GM18867 (cell line): ENCODE measurements around the gene TNIK.
"Not testable (repeated sequence)": the region's sequence is repeated elsewhere in the genome, so short reads cannot be mapped to it uniquely, and the experiment has no call there.

Experiments used
- ATAC-seq: cut with Tn5 transposase; IDR thresholded peaks from one replicate; pipeline ENCODE4 v1.9.1; 2021; ENCODE audit warnings: mild to moderate bottlenecking, moderate library complexity; ENCODE audit not compliant: unreplicated experiment

Gene TNIK

DNA sequence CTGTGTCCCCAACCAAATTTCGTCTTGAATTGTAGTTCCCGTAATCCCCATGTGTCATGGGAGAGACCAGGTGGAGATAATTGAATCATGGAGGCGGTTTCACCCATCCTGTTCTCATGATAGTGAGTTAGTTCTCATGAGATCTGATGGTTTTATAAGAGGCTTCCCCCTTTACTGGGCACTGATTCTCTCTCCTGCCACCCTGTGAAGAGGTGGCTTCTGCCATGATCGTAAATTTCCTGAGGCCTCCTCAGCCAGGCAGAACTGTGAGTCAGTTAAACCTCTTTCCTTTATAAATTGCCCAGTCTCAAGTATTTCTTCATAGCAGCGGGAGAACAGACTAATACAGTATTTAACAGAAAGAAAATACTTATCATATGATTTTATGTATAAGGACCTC is 93.5 kb downstream of the TNIK start:
- not testable (repeated sequence) for ATAC-seq

DNA sequence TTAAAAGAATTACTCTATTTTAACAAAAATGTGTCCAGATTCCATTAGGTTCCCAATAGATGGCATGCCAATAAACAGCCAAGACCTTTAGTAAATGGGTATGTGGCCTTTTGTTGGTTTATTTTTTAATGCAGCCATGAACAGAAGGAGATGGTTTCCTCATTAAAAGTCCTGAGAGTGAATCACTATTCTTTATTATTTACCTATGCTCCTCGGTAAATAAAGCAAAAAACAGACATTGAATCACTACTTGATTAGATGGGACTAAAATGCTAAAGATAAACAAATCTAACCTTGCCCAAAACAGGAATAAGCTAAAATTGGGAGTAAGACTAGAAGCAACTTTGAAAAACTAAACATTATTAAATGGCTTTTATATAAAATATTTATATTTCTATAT is 94.2 kb downstream of the TNIK start:
- no peak for ATAC-seq

DNA sequence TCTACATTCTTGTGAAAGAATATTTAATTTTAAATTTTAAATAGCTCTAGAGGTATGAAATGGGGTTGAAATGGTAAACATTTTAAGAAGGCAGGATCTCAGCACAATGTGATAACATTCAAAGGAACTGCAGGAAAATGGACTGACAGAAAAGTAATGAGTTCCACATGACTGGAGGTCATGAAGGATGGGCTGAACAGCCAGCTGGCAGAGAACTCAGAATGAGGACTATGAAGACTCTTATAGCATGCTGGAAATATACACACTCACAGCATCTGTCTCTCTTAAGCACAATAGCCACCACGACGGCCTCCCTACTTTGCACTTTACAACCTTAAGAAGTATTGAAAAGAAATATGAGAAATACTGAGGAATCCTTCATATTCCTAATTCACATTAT is 94.7 kb downstream of the TNIK start:
- ATAC-seq: no peak

DNA sequence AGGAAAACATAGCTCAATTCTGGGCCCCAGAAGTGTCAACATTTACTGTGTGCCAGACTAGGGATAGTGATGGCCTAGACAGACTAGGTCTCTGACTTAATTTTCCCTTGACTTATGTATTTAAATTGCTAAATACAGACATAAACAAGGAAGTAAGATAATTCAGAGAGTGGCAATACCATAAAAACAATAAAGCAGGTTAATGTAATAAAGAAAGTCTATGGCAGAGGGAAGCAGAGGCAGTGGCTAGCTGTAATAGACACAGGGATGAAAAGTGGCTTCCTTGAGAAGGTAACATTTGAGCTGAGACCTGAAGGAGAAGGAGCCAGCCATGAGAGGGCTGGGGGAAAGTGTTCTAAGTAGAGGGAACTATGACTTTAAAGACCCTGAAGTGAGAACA is 95.7 kb downstream of the TNIK start:
- no peak for ATAC-seq

DNA sequence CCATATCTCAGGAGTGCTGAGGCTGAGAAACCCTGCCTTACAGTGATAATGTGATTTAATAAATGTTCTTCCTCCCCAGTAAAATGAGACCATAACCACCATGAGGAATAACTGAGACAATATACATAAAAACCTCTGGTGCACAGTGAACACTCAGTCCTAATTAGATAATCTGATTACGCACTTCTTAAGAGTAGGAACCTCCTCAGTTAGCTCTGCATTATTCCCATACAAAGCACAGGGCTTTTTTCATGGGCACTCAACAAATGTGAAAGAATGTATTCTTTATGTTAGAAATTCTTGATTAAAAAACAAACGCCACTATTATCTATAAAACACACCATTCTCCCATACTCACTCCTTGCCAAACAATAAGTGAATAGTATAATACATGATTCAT is 97.0 kb downstream of the TNIK start:
- ATAC-seq: no peak

DNA sequence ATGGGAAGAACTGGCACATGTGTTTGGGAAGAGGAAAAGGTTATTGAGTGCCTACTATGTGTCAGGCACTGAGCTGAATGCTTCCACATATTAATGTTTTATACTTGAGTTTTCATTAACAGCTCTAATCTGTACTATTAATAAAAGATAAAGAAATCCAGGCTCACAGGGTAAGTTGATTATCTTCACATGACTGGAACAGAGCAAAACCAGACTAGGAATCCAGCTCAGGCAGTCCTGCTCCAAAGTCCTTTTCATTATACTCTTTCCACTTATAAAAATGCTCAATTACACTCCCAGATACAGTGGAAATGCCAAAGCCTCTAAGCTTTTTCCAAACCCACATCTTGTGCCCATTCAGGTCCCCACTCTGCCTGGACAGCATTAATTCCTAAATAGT is 97.6 kb downstream of the TNIK start:
- ATAC-seq: no peak

DNA sequence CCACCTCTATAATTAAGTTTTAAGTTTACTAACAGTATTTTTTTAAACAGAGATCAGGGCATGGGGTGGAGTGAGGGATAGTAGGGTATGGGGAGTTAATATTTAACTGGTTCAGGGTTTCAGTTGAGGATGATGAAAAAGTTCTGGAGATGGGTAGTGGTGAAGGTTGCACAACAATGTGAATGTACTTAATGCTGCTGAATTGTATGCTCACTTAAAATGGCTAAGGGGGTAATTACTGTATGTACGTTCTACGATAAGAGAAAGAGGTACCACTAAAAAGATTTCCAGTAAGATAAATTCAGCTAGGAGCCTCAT is 101.4 kb downstream of the TNIK start:
- no peak for ATAC-seq

DNA sequence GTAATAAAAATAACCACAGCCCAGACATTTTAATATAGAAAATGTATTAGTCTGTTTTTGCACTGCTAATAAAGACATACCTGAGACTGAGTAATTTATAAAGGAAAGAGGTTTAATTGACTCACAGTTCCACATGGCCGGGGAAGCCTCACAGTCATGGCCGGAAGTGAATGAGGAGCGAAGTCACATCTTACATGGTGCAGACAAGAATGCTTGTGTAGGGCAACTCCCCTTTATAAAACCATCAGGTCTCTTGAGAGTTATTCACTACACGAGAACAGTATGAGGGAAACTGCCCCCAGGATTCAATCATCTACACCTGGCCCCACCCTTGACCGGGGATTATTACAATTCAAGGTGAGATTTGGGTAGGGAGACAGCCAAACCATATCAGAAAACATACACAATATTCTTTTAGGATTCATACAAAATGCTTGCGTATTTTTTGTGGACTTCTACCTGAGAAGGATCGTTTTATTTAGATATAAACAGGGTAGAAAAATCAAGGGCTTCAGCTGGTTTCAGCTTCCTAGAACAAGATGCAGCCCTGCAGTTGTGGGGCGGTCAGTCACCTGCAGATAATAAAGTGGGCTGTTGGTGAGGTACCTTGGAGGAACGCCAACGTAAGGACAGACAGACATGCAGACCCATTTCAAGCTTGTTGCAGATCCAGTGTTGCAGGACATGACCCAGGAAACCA is 101.9 kb downstream of the TNIK start:
- ATAC-seq: no peak

DNA sequence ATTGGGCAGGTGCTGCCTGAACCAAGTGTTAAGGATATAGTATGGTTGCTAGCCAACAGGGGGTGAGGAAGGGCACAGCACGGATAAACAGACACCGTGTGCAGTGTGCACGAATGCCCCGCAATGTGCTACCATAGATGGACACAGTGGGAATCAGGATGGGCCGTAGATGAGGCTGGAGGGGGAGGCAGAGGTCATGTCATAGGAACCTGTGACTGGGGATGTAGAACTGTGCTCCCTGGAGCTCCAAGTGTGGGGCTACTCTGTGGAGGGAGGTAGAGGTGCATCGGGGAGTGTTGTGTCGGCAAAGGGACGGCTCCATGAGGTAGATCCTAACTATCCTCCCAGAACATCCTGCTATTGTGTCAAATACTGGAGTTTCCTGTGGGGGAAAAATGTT is 102.5 kb downstream of the TNIK start:
- no peak for ATAC-seq

DNA sequence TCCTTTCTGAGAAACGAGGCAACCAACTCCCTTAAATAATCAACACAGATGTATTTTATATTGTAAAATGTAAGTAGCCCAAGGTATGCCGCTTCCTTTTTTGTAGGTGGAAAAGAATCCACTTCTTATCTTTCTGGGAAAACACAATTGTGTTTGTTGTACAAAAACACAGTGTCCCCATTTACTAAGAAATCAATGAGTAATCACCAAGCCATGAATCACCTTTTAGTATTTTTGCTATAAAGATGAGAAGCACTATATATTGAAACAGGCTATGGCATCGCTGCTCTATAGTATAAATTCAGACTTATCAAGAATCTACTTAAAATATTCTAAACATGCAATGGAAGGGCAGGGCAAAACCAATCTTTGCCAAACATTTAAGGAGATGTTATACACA is 104.0 kb downstream of the TNIK start:
- ATAC-seq: no peak

DNA sequence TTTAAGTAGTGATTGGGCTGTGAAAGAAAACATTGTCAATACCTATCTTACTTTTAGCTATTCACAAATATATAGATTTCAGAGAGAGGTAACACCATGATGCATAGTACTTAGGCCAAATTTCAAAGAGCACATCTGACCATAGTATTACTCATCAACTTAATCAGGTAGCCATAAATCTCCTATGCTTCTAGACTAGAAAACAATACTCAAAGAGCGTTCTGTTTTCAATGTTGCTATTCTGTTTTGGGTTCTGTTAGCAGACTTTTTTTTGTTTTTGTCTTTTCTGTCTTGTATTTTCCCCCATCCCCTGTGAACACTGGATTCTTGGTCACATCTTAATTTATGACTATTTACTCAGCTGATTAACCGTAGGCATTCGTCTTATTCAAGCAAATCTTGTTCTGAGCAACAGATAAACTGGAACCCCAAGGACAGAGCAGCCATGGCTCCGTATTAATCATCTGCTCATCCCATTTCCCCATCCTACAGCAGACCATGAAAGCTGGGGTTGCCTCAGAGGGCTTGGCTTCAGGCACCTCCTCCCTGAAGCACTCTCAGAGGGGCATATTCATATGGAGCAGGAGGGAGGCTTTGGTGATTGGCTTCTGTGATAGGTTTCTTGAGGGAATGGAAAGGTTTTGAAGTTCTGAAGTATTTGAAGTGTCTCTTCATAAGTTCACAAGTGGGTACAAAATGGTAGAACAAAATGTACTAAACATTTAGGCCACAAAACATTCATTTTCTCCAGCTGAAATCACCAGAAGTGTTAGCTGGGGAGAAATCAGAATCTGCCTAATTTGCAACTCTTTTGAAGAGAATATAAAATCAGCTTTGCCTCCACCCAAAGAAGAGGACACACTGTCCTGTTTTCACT is 105.3 kb downstream of the TNIK start:
- no peak for ATAC-seq

DNA sequence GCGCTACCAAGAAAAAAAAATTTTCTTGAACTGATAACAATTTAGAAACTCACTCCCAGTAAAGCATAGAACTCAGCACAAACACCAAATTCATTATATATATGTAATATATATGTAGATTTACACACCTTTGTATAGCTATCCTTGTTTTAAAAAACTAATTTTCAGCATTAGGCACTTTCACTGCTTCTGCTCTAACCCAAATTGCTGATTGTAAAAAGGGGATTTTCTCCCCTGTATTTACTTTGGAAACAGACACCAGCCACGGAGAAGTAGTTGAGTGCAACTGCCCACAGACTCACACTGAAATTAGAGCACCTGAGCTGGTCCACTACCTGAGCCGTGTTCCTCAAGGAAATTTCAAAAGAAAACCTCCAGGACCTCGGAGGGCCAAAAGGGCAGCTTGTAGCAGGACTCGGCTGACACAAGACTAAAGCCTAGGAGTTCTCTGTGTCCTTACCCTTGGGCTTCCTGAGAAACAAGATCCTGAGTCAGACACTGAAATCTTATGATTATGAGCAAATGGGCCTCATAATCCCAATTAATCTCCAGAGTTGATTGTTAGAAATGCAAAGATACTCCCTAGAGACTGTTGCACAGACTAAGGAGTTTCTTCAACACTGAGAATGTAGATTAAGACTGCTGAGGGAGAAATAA is 106.0 kb downstream of the TNIK start:
- no peak for ATAC-seq

DNA sequence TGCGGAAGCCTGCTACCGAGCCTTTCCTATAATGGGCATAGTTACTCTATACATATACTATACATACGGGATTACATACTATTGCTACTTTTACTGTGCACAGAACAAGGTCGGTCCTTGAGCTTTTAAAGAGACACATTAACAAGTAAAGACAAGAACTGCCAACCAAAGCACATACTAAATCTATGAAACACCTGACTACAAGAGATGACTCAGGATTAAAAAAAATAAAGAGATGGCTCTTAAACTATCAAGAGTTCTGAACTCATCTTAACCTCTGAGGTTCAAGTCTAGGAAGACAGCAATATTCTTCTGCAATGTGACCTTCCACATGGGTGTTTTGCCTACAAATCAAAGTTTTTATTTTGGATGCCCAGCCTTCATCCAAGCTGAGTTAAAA is 106.8 kb downstream of the TNIK start:
- ATAC-seq: no peak

DNA sequence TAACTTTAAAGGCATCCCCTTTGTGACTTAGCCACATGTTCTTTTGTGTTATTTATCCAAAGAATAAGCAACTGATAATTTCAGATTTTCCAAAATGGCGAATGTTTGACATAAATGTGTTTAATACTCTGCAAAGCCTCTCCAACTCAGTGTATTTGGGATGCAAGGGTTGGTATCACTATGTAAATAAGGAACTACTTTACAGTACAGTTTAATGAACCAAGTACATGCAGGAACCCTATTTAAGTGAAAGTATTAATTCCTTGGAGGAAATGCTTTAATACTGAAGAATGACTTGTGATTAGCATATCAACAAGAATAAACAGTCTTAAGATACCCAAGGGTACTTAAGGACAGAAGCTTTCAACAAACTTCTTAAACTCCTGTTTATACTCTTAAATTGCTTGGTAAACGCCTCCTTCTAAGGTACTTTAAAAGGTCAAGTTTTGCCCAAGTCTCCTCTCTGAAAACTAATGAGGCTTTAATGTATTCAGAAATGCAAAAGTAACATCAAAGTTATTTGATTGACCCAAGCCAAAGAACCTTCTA is 107.7 kb downstream of the TNIK start:
- no peak for ATAC-seq

DNA sequence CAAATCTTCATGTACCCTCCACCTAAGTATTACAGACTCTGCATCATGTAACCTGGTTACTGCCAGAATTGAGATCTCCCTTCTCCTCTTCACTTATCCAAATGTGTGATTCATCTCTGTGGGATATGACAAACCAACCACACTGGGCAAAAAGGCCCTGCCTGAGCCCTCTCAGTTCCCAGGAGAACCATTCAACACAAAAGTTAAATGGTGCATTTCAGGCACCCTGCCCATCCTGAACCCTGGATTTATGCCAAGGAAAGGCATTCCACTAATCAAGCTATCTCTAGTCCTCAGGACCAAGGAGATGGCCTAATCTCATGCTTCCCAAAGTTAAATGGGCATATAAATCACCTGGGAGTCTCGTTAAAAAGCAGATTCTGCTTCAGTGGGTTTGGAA is 108.5 kb downstream of the TNIK start:
- no peak for ATAC-seq

DNA sequence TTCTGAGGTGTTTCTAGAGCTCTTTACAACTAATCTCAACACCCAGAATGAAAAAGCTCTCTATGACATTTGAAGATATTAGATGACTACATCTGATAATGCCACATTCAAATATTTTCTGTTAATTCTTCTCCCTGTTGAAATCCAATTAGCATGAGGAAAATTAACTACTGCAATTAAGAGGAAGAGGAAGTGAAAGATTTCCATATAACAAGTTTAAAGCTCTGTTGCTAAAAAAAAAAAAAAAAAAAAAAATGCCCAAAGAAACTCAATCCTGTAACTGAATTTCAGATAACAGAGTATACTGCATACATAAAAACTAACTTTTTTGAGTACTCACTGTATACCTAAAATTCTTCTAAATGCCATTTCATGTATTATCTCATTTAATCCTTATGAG is 109.8 kb downstream of the TNIK start:
- no peak for ATAC-seq

DNA sequence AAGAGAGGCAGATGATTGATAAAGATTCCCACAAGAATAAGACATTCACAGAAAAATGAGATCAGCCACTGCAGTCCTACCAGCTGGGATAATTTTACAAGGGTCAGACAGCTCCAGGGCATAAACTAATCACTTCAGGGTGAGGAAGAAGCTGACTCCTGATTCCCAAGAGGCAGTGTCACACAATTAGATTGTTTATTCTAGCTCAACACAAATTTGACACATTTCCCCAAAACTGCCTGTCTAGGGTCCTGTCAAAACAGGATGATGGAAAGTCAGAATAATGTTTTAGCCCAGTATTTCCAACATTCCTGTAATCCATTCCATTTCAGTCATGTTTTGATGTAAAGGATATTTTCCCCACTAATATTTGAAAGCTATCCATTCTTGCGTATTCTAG is 110.8 kb downstream of the TNIK start:
- no peak for ATAC-seq

DNA sequence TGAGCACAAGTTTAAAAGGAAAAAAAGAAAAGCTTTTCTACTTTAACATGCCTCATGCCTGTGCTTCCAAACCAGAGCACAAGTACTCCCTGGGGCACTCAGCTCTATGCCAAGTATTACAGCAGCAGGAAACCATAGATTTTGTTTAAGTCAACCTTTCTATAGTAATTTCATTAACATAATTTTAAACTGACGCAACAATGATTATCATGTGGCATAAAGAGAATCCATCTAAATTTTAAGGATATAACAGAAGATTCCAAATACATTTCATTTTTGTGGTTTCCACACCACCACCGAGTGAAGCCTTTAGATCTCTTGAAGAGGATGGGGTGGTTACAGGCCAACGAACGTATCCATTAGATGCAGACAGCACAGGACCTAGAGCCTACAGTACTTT is 112.1 kb downstream of the TNIK start:
- peak; percentile 12 for ATAC-seq

DNA sequence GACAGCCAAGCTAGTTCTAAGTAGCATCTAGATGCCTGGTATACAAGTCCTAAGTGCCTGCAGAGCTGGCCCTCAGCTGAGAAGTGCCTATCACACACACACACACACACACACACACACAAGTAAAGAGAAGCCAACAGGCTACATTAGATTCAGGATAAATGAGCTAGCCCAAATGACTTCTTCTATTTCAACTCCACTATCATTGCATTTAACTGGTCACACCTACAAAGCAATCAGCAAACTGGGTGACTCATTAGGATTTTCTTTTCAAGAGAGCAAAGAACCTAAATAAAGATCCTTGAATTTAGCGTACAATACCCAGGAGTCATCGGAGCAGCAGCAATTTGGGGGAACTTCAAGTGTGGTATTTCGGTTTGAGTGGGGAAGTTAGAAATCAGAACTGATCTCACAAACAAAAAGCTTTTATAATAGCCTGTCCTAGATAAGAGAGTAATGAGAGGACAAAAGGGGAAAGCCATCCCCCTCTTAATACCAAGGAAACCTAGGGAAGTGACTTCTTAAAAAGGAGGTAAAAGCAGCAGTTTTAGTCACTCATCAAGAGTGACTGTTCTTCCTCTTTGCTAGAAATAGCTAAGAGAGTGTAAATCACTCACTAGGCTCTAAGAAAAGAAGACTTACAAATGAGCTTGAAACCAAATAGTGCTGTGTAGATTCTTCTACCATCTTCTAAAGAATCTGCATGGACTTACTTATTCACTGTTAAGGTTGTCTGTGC is 112.7 kb downstream of the TNIK start:
- ATAC-seq: peak; percentile 71

DNA sequence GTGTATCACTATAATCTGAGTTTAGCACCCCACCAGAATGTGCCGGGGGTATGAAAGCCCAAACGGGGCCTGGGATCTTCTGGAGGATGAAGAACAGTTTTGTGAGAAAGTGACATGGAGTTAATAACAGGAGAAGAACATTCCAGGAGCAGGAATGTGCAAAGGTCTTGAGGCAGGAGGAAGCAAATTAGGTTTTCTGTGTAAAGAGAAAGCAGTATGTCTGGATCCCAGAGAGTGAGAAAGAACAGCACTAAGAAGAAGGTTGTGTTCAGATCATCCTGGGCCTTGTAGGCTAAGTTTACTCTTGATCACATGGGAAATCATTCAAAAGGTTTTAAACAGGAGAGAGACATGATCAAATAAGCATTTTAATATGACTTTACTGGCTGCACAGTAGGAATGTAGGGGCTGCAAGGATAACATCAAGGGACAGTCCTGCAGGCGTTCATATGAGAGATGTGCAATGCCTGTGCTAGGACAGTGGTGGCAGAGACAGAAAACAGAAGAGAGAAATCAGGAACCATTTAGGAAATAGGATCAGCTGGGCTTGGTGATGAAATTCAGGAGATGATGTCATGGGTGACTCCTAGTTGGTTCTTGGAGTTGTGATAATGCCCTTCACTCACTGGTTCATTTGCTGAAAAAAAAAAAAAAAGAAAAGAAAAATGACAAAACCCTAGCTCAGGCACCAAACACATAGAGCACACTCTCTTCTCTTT is 113.5 kb downstream of the TNIK start:
- no peak for ATAC-seq

DNA sequence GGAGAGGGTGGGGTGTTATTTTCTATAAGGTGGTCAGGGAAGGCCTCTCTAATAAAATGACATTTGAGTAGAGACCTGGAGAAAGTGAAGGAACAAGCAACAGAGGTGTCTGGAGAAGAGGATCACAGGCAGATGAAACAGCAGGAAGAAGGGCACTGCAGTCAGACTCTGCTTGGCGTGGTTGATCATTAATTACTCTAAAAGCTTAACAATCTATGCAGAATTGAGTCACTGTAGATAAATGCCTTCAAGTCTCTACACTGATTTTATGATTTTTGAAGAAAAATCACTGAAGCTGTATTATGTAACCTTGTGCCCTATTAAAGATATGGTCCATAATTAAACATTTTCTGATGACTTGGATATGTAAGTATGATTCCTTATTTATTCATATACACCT is 114.2 kb downstream of the TNIK start:
- no peak for ATAC-seq
